ENCODE data around the gene CCDC27. TPM values are rescaled to one million over a fixed set of nuclear protein-coding genes. Genes with fewer than 3 reads are reported as not detected.
"Not testable (repeated sequence)": the region's sequence is repeated elsewhere in the genome, so short reads cannot be mapped to it uniquely, and the experiment has no call there.

Gene CCDC27
- total RNA-seq, 2 experiments from 2014 or later = not detected

DNA sequence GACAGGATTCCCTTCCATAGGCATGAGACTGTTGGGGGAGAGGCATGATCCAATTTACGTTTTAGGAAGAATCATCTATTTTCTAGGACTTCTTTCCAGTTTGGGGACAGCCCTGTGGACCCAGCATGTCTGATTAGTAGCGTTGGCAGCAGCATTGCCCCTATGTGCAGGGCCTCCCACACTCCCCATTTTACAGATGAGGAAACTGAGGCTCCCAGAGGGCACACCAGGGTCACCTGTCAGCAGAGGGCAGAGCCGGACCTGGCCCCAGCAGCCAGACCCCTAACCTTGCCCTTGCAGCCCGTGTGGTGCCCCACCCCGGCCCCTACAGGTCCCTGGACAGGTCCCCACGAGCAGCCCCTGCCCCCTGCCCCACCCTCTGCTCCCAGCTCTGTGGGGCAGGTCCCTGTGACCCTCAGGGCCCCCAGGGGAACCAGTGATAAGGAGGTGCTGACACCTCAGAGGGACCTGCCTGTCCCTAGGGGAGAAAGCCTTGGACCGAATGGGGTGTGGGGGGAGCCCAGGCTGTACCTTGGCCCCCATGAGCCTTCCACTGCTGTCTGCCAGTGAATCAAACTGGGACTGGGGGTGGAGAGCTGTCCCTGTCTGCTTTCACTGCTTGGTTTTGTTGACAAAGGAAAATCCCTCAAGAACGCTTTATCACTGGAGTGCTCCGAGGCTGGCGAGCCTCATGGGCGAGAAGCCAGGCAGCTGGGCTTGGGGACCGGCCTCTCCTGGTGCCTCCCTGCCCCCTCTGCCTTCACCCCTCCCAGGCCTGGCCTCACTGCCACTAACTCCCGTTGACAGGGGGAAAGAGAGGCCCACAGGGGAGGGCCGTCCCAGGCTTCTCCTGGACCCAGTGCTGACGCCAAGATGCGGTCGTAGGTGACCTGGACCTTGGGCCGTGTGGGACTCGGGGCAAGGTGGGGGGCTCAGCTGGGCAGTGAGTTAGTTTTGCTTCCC lies 39.4 kb upstream of the CCDC27 start:
- Mint-ChIP-seq H3K27me3 (no peaks in the 10 kb centered on the region), H3K36me3 (ENCODE audit: low read depth) (no peaks in the 10 kb centered on the region), H3K4me3 (no peak overlapping the region), H3K27ac (no peak overlapping the region), H3K9me3 (no peaks in the 10 kb centered on the region), H3K4me1 (no peaks in the 10 kb centered on the region)
- ChIA-PET POLR2A (no interaction called here), CTCF (no interaction called here)
- no peak for DNase-seq

DNA sequence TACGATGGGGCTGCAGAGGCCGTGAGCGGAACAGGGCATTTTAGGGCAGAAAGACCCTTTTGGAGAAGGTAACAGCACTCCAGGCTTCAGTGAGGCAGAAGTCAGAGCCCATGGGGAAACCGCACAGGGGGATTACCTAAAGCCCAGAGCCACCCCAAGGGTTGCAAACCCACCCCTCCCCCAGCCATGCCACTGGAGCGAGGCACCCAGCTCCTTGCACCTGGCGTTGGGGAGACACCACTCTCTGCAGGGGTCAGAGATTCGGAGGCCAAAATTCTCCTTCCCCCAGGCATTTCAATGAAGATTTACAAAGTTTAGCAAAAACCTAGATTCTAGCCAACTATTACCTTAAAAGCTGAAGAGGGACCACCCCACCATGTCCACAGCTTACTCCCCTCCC lies 38.4 kb upstream of the CCDC27 start:
- no peaks in the 10 kb centered on the region for H3K9me3 Mint-ChIP-seq
- H3K4me1 Mint-ChIP-seq = no peaks in the 10 kb centered on the region
- no peak for DNase-seq
- H3K27ac Mint-ChIP-seq = no peak overlapping the region
- ChIA-PET CTCF (no interaction called here), POLR2A (no interaction called here)
- H3K36me3 Mint-ChIP-seq (ENCODE audit: low read depth) = no peaks in the 10 kb centered on the region
- no peaks in the 10 kb centered on the region for H3K27me3 Mint-ChIP-seq
- H3K4me3 Mint-ChIP-seq = no peak overlapping the region

DNA sequence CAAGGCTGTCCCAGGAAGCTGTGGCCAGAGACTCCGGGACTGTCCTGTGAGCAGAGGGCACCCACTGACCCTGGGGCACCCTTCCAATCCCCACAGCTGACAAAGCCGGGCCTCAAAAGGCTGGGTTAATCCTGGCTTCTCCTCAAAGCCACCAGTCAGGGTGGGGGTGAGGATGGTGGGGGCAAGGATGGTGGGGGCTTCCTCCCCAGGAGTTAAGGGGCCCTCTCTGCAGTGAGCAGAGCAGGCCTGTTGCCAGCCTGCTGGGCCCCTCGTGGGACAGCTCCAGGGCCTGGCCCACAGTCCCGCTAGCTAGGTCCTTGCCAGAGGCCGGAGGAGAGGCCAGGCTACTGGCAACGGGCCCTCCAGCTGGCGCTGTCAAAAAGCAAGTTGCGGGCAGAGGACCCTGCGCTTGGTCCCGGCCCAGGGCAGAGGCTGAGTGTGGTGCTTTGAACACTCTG lies 37.9 kb upstream of the CCDC27 start:
- ChIA-PET POLR2A (no interaction called here), CTCF (no interaction called here)
- Mint-ChIP-seq H3K36me3 (ENCODE audit: low read depth) (no peaks in the 10 kb centered on the region), H3K9me3 (no peaks in the 10 kb centered on the region), H3K4me3 (no peak overlapping the region), H3K27ac (no peak overlapping the region), H3K4me1 (no peaks in the 10 kb centered on the region), H3K27me3 (no peaks in the 10 kb centered on the region)
- DNase-seq = no peak

DNA sequence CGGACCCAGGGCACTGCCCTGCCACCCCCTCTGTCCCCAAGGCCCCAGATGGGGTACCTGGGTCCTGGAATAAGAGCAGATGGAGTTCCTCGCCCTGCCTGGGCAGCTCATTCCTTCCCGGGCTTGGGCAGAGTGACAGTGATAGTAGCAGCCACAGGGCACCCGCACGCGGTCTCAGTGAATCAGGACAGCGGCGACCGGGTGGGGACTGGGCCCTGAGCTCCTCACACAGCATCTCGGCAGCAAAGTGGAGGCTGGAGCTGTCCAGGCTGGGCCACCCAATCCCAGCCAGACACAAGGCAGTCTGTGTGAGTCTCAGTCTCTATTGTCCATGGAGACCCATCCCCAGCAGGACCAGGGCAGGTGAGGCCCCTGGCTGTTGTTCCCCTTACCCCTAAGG lies 37.4 kb upstream of the CCDC27 start:
- CTCF ChIA-PET = no interaction called here
- Mint-ChIP-seq H3K27me3 (no peaks in the 10 kb centered on the region), H3K9me3 (no peaks in the 10 kb centered on the region), H3K4me1 (peaks cover 3% of the 10 kb centered on the region), H3K4me3 (no peak overlapping the region), H3K27ac (no peak overlapping the region), H3K36me3 (ENCODE audit: low read depth) (no peaks in the 10 kb centered on the region)
- no peak for DNase-seq
- POLR2A ChIA-PET = no interaction called here

DNA sequence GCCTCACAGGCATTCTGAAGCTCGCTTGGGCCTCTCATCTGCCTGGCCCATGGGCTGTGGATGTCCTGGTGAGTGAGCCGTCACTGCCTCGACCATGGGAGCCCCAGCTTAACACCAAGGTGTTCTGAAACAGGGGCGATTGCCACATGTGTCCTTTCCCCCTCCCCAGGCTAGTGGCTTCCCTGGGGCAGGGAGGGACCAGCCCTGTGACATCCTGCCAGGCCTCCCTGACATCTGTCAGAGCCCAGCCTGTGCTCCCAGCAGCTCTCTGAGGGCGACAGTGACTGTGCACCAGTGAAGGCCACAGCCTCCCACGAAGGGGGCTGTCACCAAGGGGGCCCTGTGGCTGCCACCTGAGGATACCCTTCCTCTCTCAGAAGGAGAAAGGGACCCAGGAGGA lies 35.9 kb upstream of the CCDC27 start:
- Mint-ChIP-seq H3K4me3 (no peak overlapping the region), H3K36me3 (ENCODE audit: low read depth) (no peaks in the 10 kb centered on the region), H3K27me3 (no peaks in the 10 kb centered on the region), H3K4me1 (peaks cover 9% of the 10 kb centered on the region), H3K27ac (no peak overlapping the region), H3K9me3 (no peaks in the 10 kb centered on the region)
- no peak for DNase-seq
- ChIA-PET CTCF (no interaction called here), POLR2A (no interaction called here)

DNA sequence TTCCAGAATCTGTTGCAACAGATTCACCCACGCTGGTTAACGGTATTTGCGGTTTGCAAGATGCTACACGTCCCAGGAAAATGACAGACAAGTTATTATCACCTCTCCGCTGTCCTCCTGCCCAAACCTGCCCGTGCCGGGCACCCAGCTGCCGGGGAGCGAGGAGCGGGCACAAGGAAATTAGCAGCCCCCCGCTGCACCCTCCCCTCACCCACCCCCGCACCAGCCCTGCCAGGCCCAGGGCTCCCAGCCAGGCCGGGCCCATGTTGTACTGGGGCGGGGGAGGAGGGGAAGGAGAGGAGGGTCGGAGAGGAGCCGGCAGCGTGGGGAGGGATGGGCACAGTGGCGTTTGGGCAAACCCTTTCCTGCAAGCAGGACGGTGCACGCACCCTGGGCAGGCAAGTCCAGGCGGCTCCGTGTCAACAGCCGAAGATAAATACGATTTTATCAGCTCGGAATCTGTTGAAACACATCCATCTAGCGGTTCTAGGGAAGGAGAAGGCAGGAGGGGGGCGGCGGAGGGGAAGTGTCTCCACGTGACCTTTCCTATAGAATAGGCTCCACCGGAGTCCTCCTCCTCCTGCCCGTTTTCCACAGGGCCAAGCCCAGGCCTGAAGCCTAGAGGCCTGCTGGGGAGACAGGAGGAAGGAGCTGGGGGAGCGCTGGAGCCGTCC lies 35.1 kb upstream of the CCDC27 start:
- H3K4me3 Mint-ChIP-seq = no peak overlapping the region
- ChIA-PET CTCF (no interaction called here), POLR2A (no interaction called here)
- no peak for DNase-seq
- H3K27ac Mint-ChIP-seq = no peak overlapping the region
- peaks cover 9% of the 10 kb centered on the region for H3K4me1 Mint-ChIP-seq
- no peaks in the 10 kb centered on the region for H3K36me3 Mint-ChIP-seq (ENCODE audit: low read depth)
- H3K27me3 Mint-ChIP-seq = no peaks in the 10 kb centered on the region
- no peaks in the 10 kb centered on the region for H3K9me3 Mint-ChIP-seq

DNA sequence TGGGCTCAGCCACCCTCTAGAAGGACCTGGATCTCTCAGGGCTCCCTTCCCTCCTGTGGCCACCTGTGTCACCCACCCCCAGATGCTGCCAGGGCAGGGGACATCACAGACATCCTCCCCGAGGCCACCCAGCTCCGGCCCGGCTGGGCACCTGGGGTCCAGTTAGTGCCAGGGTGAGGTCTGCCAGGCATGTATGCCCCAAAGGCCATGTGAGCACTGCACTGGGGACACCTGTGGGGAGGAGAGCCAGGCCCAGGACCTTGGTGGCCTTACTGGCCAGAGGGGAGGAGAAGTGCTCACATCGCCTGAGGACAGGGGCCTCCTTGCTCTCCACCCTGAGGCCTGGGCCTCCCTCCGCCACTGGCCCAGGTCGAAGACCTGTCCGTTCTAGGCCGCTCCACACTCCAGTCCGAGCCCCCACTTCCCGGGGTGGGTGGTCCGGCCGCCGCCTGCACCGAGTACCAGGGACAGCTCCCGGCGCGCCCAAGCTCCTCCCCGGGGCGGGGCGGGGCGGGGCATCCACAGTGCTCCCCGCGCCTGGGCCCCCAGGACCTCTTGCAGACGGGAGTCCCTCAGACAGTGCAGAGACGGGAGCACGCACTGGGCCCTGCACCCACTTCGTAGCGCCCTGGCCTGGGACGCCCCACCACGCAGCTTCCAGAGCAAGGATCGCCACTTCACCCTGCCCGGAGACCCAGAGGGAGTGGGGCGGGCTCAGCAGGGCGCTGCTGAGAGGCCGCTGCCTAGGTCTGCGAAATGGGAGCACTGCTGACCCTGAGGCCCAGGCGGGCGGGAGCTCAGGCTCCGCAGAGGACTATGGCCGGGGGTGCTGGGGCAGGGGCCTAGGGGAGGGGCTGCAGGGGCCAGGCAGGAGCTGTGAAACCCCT lies 34.3 kb upstream of the CCDC27 start:
- POLR2A ChIA-PET = no interaction called here
- H3K4me1 Mint-ChIP-seq = peaks cover 9% of the 10 kb centered on the region
- peak; percentile 33 for DNase-seq
- H3K27me3 Mint-ChIP-seq = no peaks in the 10 kb centered on the region
- no peak overlapping the region for H3K27ac Mint-ChIP-seq
- CTCF ChIA-PET = no interaction called here
- H3K9me3 Mint-ChIP-seq = no peaks in the 10 kb centered on the region
- H3K4me3 Mint-ChIP-seq = no peak overlapping the region
- no peaks in the 10 kb centered on the region for H3K36me3 Mint-ChIP-seq (ENCODE audit: low read depth)

DNA sequence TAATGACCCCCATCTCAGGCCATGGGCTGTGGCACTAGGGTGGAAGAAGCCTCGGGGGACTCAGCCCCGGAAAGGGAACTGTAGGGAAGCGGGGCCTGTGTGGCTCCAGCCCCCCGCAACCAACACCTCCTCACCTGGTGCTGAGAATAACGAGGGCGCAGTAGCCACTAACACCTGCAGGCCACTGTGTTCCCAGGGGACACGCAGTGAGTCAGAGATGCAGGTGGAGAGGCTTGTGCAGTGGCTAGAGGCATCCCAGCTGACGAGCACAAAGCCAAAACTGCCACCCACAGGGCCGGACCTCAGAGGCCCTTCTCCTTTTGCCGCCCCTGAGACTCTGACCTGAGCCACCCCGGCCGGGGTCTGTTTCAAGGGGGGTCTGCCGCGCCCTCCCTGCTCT lies 33.5 kb upstream of the CCDC27 start:
- H3K4me1 Mint-ChIP-seq = peaks cover 9% of the 10 kb centered on the region
- POLR2A ChIA-PET = no interaction called here
- H3K27me3 Mint-ChIP-seq = no peaks in the 10 kb centered on the region
- H3K4me3 Mint-ChIP-seq = no peak overlapping the region
- H3K27ac Mint-ChIP-seq = no peak overlapping the region
- no peak for DNase-seq
- CTCF ChIA-PET = no interaction called here
- H3K9me3 Mint-ChIP-seq = no peaks in the 10 kb centered on the region
- no peaks in the 10 kb centered on the region for H3K36me3 Mint-ChIP-seq (ENCODE audit: low read depth)

DNA sequence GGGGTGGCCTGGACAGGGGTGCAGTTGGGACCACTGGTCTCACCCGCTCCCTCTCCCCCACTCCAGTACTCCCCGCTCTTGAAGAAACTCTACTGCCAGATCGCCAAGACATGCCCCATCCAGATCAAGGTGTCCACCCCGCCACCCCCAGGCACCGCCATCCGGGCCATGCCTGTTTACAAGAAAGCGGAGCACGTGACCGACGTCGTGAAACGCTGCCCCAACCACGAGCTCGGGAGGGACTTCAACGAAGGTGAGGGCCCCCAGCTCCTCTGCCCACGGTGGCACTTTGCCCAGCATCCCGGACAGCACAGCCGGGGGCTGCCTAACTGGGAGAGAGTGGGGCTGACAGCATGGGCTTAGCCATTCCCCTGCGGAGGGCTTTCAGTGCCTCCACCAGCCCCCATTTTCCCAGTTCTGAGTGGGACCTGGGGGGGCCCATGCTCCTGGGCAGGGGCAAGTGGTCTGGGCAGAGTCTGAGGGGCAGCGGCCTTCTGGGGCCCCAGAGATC lies 30.2 kb upstream of the CCDC27 start:
- ChIA-PET POLR2A (no interaction called here), CTCF (no interaction called here)
- no peak for DNase-seq
- Mint-ChIP-seq H3K9me3 (no peaks in the 10 kb centered on the region), H3K27ac (peak overlapping the region; percentile 62), H3K36me3 (ENCODE audit: low read depth) (no peaks in the 10 kb centered on the region), H3K4me3 (no peak overlapping the region), H3K4me1 (peaks cover 9% of the 10 kb centered on the region), H3K27me3 (no peaks in the 10 kb centered on the region)

DNA sequence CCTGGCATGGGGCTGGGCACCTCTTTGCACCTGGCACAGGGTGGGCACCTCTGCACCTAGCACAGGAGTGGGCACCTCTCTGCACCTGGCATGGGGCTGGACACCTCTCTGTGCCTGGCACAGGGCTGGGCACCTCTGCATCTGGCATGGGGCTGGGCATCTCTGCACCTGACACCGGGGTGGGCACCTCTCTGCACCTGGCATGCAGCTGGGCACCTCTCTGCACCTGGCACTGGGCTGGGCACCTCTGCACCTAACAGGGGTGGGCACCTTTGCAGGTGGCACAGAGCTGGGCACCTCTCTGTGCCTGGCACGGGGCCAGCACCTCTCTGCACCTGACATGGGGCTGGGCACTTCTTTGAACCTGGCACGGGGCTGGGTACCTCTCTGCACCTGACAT lies 29.4 kb upstream of the CCDC27 start:
- Mint-ChIP-seq H3K27me3 (no peaks in the 10 kb centered on the region), H3K4me1 (peaks cover 9% of the 10 kb centered on the region), H3K9me3 (no peaks in the 10 kb centered on the region), H3K4me3 (no peak overlapping the region), H3K36me3 (ENCODE audit: low read depth) (no peaks in the 10 kb centered on the region), H3K27ac (no peak overlapping the region)
- no peak for DNase-seq
- ChIA-PET CTCF (interaction anchor here (0.8 kb wide), 1 partner anchor 74 kb away, joined by 4 read pairs; no protein-coding TSS in a partner anchor), POLR2A (no interaction called here)

DNA sequence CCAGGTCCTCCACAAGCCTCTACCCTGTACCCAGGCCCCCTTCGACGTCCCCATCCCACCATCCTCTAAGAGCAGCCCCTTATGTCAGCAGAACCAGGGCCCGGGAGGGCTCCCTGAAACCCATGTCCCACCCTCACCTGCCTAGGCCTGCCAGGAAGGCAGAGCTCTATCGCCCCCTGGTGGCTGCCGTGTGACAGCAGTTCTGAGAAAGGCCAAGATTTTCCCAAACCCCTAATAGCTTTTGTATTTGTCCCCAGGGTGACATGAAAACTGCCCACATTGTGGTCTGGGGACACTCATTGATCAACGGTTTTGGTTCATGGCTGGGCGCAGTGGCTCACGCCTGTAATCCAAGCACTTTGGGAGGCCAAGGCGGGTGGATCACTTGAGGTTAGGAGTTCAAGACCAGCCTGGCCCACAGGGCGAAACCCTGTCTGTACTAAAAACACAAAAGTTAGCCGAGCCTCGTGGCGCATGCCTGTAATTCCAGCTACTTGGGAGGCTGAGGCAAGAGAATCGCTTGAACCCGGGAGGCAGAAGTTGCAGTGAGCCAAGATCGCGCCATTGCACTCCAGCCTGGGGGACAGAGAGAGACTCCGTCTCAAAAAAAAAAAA lies 27.7 kb upstream of the CCDC27 start:
- DNase-seq = peak; percentile 78
- POLR2A ChIA-PET; H3K9me3 Mint-ChIP-seq; H3K36me3 Mint-ChIP-seq (ENCODE audit: low read depth); H3K4me1 Mint-ChIP-seq; H3K27me3 Mint-ChIP-seq; H3K4me3 Mint-ChIP-seq: not testable (repeated sequence)
- CTCF ChIA-PET = interaction anchor here (0.6 to 1.2 kb wide), 4 partner anchors 21 to 230 kb away, joined by 3 read pairs; no protein-coding TSS in a partner anchor
- H3K27ac Mint-ChIP-seq = peak overlapping the region; percentile 69

DNA sequence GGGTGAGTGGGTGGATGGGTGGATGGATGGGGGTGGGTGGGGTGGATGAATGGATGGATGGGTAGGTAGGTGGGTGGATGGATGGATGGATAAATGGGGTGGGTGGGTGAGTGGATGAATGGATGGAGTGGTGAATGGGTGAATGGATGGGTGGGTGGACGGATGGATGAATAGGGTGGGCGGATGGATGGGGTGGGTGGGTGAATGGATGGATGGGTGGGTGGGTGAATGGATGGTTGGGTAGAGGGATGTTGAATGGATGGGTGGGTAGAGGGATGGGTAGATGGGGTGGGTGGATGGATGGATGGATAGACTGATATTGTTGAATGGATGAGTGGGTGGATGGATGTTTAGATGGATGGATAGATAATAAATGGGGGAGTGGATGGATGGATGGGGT lies 26.9 kb upstream of the CCDC27 start:
- Mint-ChIP-seq H3K4me1 (peaks cover 3% of the 10 kb centered on the region), H3K36me3 (ENCODE audit: low read depth) (no peaks in the 10 kb centered on the region), H3K27me3 (no peaks in the 10 kb centered on the region), H3K4me3 (no peak overlapping the region), H3K9me3 (no peaks in the 10 kb centered on the region), H3K27ac (no peak overlapping the region)
- no peak for DNase-seq
- POLR2A ChIA-PET = no interaction called here
- CTCF ChIA-PET = interaction anchor here (0.6 to 1.2 kb wide), 2 partner anchors 133 to 227 kb away, joined by 3 read pairs; no protein-coding TSS in a partner anchor

Measured in activated CD4-positive, alpha-beta T cell treated with anti-CD3 and anti-CD28 coated beads, Interleukin-2, amount 10 ng/mL, durations not matched to agents 7 days and 5 days (primary cell).